Fibroblast of lung (primary cell): ENCODE measurements around the gene PCDH15.

Source experiments
- CTCF ChIP-seq, 2 donors: IDR thresholded peaks in 1 of 2; conservative IDR thresholded peaks in 1 of 2; 1 replicate in 1 of 2; 2 replicates in 1 of 2; pipeline ENCODE4 v1.5.1; 2011 to 2012; ENCODE audit warnings: low read length in 2 of 2, control low read depth in 1 of 2, inconsistent platforms in 1 of 2, low read depth in 1 of 2, mild to moderate bottlenecking in 1 of 2
- EZH2 ChIP-seq: IDR thresholded peaks from 2 replicates; pipeline ENCODE4 v1.5.1; 2012; ENCODE audit warnings: low read length, control low read depth, mild to moderate bottlenecking; ENCODE audit errors: missing control alignments

DNA sequence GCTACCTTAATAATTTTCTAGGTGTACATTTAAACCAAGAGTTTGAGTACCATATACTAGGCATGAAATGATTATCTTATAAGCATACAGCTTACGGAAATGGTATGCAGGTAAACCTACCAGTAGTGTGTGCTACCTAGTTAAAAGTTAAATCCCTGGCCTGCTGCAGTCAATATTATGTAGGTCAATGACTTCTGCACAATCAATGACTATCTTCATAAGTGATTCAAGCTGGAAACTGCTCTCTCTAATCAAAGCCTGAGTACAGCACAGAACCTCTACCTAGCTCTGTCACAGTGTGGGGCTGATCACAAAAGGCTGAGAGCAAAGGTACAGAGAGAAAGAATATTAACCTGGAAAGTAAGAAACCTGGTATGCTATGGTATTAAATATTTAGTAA lies 733.7 kb downstream of the PCDH15 start:
- TF ChIP-seq CTCF (conservative IDR thresholded peaks at IDR 0.05 in 1 of 2, IDR thresholded peaks at IDR 0.05 in 1 of 2; ENCODE audit: low read depth in 1 of 2, low read length in 2 of 2) (no peak), EZH2 (no peak)
